ENCODE data around the gene DUSP18. TPM values are rescaled to one million over a fixed set of nuclear protein-coding genes. Genes with fewer than 3 reads are reported as not detected.
"Not testable (repeated sequence)": the region's sequence is repeated elsewhere in the genome, so short reads cannot be mapped to it uniquely, and the experiment has no call there.

DUSP18 gene
- 10 to 100 TPM in 1 of 2 experiments, 1 to 10 TPM in 1; 9.2 to 11.6 TPM for total RNA-seq

- H3K27ac Mint-ChIP-seq: peak within 1 kb of the TSS; percentile 86
- H3K4me3 Mint-ChIP-seq: peak within 1 kb of the TSS; percentile 98
- DNase-seq: peak; percentile 96
- CTCF ChIA-PET: interaction anchor here (2.6 to 4.1 kb wide), 2 partner anchors 18 to 33 kb away, joined by 13 to 17 read pairs; partner anchors contain the start of gene SLC35E4
- H3K27me3 Mint-ChIP-seq: peaks cover 4% of the 10 kb centered on the region
- H3K4me1 Mint-ChIP-seq: peaks cover 16% of the 10 kb centered on the region
- peaks cover 10% of the 10 kb centered on the region for H3K36me3 Mint-ChIP-seq
- no peaks in the 10 kb centered on the region for H3K9me3 Mint-ChIP-seq (ENCODE audit: low read depth)
- peak; percentile 97 for ATAC-seq
Observed at GRCh38 chr22:30667494-30668385, at the start of gene DUSP18. Gene DUSP18, minus strand, starts transcription at chr22:30667875. Its CDS starts 3,872 bp downstream, at chr22:30664003.

DNA sequence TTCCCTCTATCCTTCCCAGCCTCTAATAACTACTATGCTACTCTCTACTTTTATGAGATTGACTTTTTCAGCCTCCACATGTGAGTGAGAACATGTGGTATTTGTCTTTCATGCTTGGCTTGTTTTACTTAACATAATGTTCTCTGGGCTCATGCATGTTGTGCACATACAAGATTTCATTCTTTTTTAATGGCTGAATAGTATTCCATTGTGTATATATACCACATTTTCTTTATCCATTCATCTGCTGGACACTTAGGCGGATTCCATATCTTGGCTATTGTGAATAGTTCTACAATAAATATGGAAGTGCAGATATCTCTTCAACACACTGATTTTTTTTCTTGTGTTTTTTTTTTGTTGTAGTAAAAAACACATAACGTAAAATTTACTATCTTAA, 46.4 kb upstream of the DUSP18 start:
- CTCF ChIA-PET: no interaction called here
- Mint-ChIP-seq H3K27ac (no peak overlapping the region), H3K27me3 (no peaks in the 10 kb centered on the region), H3K4me1 (peaks cover 13% of the 10 kb centered on the region), H3K4me3 (no peak overlapping the region), H3K36me3 (peaks cover 8% of the 10 kb centered on the region), H3K9me3 (ENCODE audit: low read depth) (peaks cover 3% of the 10 kb centered on the region)
- DNase-seq: no peak
- ATAC-seq: no peak

GRCh38 chr22:30712094-30712493, 44.4 kb upstream of the DUSP18 start:
- no peaks in the 10 kb centered on the region for H3K27me3 Mint-ChIP-seq
- DNase-seq: no peak
- no peak overlapping the region for H3K4me3 Mint-ChIP-seq
- H3K4me1 Mint-ChIP-seq: peaks cover 16% of the 10 kb centered on the region
- peaks cover 9% of the 10 kb centered on the region for H3K36me3 Mint-ChIP-seq
- peaks cover 3% of the 10 kb centered on the region for H3K9me3 Mint-ChIP-seq (ENCODE audit: low read depth)
- H3K27ac Mint-ChIP-seq: peak overlapping the region; percentile 13
- no peak for ATAC-seq
- CTCF ChIA-PET: interaction anchor here (1.0 to 2.2 kb wide), 2 partner anchors 29 to 33 kb away, joined by 4 to 5 read pairs; no protein-coding TSS in a partner anchor

DNA sequence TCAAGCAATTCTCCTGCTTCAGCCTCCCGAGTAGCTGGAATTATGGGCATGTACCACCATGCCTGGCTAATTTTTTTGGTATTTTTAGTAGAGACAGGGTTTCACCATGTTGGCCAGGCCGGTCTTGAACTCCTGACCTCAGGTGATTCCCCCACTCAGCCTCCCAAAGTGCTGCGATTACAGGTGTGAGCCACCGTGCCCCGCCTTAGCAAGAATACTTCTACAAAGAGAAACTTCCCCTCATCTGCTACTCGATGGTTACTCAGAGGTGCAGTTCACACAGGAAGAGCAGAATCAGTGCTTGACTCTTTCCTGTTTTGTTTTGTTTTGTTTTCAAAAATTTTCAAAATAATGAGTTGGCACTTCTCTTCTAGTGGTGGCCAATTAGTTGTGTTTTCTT, 42.3 kb upstream of the DUSP18 start:
- H3K27me3 Mint-ChIP-seq; CTCF ChIA-PET; H3K4me3 Mint-ChIP-seq; H3K9me3 Mint-ChIP-seq (ENCODE audit: low read depth); H3K36me3 Mint-ChIP-seq: not testable (repeated sequence)
- DNase-seq (peak; percentile 57), ATAC-seq (peak; percentile 49)
- peak overlapping the region; percentile 63 for H3K27ac Mint-ChIP-seq
- H3K4me1 Mint-ChIP-seq: peaks cover 37% of the 10 kb centered on the region

GRCh38 chr22:30705710-30706651, 38.3 kb upstream of the DUSP18 start:
- H3K4me1 Mint-ChIP-seq: peaks cover 42% of the 10 kb centered on the region
- DNase-seq (peak; percentile 77), ATAC-seq (peak; percentile 79)
- no peaks in the 10 kb centered on the region for H3K27me3 Mint-ChIP-seq
- peaks cover 3% of the 10 kb centered on the region for H3K9me3 Mint-ChIP-seq (ENCODE audit: low read depth)
- H3K27ac Mint-ChIP-seq: peak overlapping the region; percentile 93
- CTCF ChIA-PET: interaction anchor here (0.6 to 2.6 kb wide), 7 partner anchors 10 to 71 kb away, joined by 3 to 16 read pairs (median 6); partner anchors contain the start of genes OSBP2 and SLC35E4
- H3K4me3 Mint-ChIP-seq: peak overlapping the region; percentile 15
- peaks cover 5% of the 10 kb centered on the region for H3K36me3 Mint-ChIP-seq

- H3K27ac Mint-ChIP-seq: peak overlapping the region; percentile 93
- H3K4me3 Mint-ChIP-seq: no peak overlapping the region
- DNase-seq: no peak
- peaks cover under 1% of the 10 kb centered on the region for H3K9me3 Mint-ChIP-seq (ENCODE audit: low read depth)
- peaks cover 5% of the 10 kb centered on the region for H3K36me3 Mint-ChIP-seq
- H3K4me1 Mint-ChIP-seq: peaks cover 36% of the 10 kb centered on the region
- CTCF ChIA-PET: interaction anchor here (0.6 to 2.6 kb wide), 4 partner anchors 38 to 70 kb away, joined by 3 to 16 read pairs (median 11); partner anchors contain the start of gene SLC35E4
- no peak for ATAC-seq
- H3K27me3 Mint-ChIP-seq: no peaks in the 10 kb centered on the region
Observed at GRCh38 chr22:30704978-30705377, 37.3 kb upstream of the DUSP18 start.

DNA sequence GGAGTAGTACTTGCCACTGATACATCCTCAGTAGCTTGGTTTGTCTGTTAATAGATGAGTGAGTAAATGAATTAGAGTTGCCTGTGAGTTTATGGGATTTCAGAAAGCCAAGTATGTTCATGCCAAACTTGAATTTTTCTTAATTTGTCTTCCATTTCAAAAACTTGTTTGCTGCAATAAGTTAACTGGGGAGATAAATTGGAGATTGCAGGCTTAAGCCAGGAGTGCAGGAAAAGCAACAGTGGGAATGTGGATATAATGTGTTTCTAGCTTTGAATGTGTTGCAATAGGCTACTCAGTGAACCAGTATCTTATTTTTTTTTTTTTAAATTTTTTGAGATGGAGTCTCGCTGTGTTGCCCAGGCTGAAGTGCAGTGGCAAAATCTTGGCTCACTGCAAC, 35.2 kb upstream of the DUSP18 start:
- no peaks in the 10 kb centered on the region for H3K27me3 Mint-ChIP-seq
- CTCF ChIA-PET: interaction anchor here (0.8 to 2.6 kb wide), 3 partner anchors 43 to 221 kb away, joined by 3 to 8 read pairs (median 3); no protein-coding TSS in a partner anchor
- no peak overlapping the region for H3K4me3 Mint-ChIP-seq

DNA sequence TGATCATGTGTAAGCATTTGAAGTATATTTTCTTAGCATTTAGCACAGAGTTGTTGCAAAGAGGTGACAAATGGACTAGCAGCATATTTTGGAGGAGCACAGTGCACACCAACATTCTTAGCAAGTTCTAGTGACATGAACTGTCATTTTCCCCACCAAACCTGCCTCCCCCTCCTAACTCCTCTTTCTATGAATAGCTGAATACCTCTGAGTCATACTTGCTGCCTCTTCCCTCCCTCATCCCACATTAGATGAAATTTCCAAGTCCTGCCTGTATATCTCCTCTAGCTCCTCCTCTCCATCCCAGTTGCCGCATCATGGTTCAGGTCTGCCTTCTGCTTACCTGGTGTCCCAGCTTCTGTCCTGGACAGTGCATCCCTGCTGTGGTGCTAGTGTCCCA, 34.2 kb upstream of the DUSP18 start:
- Mint-ChIP-seq H3K36me3 (peaks cover 1% of the 10 kb centered on the region), H3K4me1 (peaks cover 24% of the 10 kb centered on the region), H3K9me3 (ENCODE audit: low read depth) (no peaks in the 10 kb centered on the region), H3K27ac (no peak overlapping the region), H3K27me3 (no peaks in the 10 kb centered on the region), H3K4me3 (no peak overlapping the region)
- CTCF ChIA-PET: interaction anchor here (1.0 to 2.6 kb wide), 4 partner anchors 20 to 67 kb away, joined by 3 to 8 read pairs (median 4); no protein-coding TSS in a partner anchor
- no peak for DNase-seq
- ATAC-seq: no peak

More for the DNA sequence above, 35.2 kb upstream of the DUSP18 start:
- DNase-seq: no peak
- H3K4me1 Mint-ChIP-seq: peaks cover 28% of the 10 kb centered on the region
- no peaks in the 10 kb centered on the region for H3K9me3 Mint-ChIP-seq (ENCODE audit: low read depth)
- no peak for ATAC-seq
- no peak overlapping the region for H3K27ac Mint-ChIP-seq
- H3K36me3 Mint-ChIP-seq: peaks cover 1% of the 10 kb centered on the region

DNA sequence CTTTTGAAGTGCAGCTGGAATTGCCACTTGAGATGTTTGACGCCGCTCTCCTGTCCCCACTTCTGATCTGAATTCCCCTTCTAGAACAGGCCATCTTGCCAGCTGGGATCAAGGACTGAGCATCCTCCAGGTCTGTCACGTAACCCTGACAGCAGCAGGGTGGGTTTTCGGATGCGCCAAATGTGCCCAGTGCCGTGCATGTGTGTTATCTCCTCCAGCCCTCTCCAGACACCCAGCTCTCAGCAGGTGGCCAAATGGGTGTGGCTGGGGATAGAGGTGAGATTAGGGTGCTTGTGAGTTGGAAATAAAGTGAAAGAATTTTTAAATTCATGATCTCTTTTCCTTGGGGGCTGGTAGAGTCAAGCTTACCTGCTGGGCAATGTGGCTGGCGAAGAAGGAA, 30.3 kb upstream of the DUSP18 start:
- Mint-ChIP-seq H3K36me3 (no peaks in the 10 kb centered on the region), H3K4me1 (peaks cover 15% of the 10 kb centered on the region), H3K4me3 (no peak overlapping the region), H3K9me3 (ENCODE audit: low read depth) (no peaks in the 10 kb centered on the region), H3K27me3 (peaks cover 10% of the 10 kb centered on the region), H3K27ac (no peak overlapping the region)
- ATAC-seq (no peak), DNase-seq (no peak)
- CTCF ChIA-PET: no interaction called here

DNA sequence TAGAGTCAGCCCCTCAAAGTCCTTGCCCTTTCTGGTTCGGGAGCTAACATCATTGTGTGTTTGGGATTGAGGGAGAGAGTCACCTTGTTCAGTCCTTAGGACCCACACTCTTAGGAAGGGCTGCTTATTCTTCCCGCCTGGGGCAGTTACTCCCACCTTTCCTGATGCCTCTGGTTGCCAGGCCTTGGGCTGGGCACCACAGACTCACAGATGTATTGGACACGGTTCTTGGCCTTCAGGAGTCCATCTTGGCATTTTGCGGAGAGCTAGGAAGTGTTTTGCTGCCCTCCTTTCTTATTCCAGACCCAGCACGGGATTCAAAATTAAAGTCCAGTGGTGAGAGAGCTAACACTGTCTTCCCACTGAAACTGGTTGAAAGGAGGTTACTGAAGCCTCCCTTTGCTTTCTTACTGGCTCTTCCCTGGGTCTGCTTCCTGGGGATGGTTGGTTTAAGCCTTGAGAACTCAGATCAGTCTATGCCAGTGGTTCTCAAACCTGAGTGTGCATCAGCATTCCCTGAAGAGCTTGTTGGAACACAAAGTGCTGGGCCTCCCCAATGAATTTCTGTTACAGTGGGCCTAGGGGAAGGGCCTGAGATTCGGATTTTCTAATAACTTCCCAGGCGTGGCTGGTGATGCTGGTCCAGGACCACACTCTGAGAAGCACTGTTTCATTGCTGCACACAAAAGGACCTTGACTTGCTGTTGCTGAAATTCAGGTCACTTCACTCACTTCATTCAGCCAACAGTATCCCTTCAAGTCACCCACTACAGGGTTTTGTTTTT, 28.4 kb upstream of the DUSP18 start:
- ATAC-seq: no peak
- H3K36me3 Mint-ChIP-seq: no peaks in the 10 kb centered on the region
- H3K27ac Mint-ChIP-seq: no peak overlapping the region
- peak overlapping the region; percentile 58 for H3K4me3 Mint-ChIP-seq
- CTCF ChIA-PET: interaction anchor here (1.2 to 3.9 kb wide), 3 partner anchors 10 to 61 kb away, joined by 6 to 20 read pairs (median 8); partner anchors contain the start of gene SLC35E4
- no peaks in the 10 kb centered on the region for H3K9me3 Mint-ChIP-seq (ENCODE audit: low read depth)
- H3K27me3 Mint-ChIP-seq: peaks cover 10% of the 10 kb centered on the region
- DNase-seq: no peak
- peaks cover 16% of the 10 kb centered on the region for H3K4me1 Mint-ChIP-seq

DNA sequence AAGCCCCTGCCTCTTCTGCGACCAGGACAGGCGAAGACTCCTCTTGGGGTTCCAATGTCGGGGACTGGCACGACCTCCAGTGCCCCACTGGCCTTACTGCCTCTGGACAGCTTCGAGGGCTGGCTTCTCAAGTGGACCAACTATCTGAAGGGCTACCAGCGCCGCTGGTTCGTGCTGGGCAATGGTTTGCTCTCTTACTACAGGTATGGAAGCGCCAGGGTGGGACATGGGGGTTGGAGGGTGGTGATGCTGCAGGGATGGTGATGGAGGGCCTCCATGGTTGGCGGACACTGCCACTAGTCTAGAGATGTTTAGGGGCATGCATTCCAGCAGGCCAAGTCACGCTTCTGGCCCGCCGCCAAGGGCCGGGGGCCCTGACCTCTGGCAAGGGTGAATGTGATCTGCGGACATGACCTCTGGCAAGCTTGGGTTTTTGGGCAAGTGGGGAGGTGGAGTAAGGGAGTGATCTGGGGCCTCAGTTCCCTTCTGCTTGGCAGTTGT, 27.7 kb upstream of the DUSP18 start:
- peak overlapping the region; percentile 58 for H3K4me3 Mint-ChIP-seq
- H3K36me3 Mint-ChIP-seq: no peaks in the 10 kb centered on the region
- CTCF ChIA-PET: interaction anchor here (1.2 to 3.9 kb wide), 3 partner anchors 10 to 61 kb away, joined by 6 to 20 read pairs (median 8); partner anchors contain the start of gene SLC35E4
- H3K4me1 Mint-ChIP-seq: peaks cover 16% of the 10 kb centered on the region
- H3K27me3 Mint-ChIP-seq: peaks cover 10% of the 10 kb centered on the region
- ATAC-seq: no peak
- no peaks in the 10 kb centered on the region for H3K9me3 Mint-ChIP-seq (ENCODE audit: low read depth)
- no peak overlapping the region for H3K27ac Mint-ChIP-seq
- no peak for DNase-seq
